SK-N-SH (cell line): ENCODE data around the gene ARID4B. TPM values are rescaled to one million over a fixed set of nuclear protein-coding genes. Genes with fewer than 3 reads are reported as not detected.
A peak's percentile ranks its signal among the peaks of the same experiment; 100 is the strongest.

Experiments
- CTCF ChIA-PET: fragments of 300-600, 350-600 bp; formaldehyde crosslinking; extraction: SDS; loops from one replicate; lab custom pipeline; 2021; lab: Yijun Ruan, JAX
- POLR2A ChIA-PET: fragments of 350-600 bp; sonication (Branson Sonifier 250); formaldehyde crosslinking; extraction: SDS; loops from one replicate; lab custom pipeline; 2020; ENCODE audit warnings: antibody characterized with exemption, inconsistent platforms; lab: Yijun Ruan, JAX
- DNase-seq: peaks from one replicate; pipeline ENCODE4 v3.0.0; 2012
- H2AFZ ChIP-seq: fragments of 200-600 bp; sonication (generic); 2 replicates; pipeline ENCODE4 v1.8.1; 2016; ENCODE audit warnings: antibody characterized with exemption, mild to moderate bottlenecking, low read depth
- H3F3A ChIP-seq: fragments of 200-600 bp; sonication (generic); replicated peaks from 2 replicates; pipeline ENCODE3; 2016; ENCODE audit warnings: antibody characterized with exemption, mild to moderate bottlenecking; ENCODE audit not compliant: insufficient read depth
- H3K27ac ChIP-seq, 2 experiments: fragments of 200-500 bp in 1 of 2; fragments of 200-600 bp in 1 of 2; sonication (Bioruptor generic) in 1 of 2; sonication (generic), shearing (Covaris generic) in 1 of 2; 2 replicates each; pipeline versions ENCODE4 v1.5.1 to v1.6.1; 2014 to 2016; ENCODE audit warnings: low read depth in 2 of 2, inconsistent platforms in 1 of 2, low read length in 1 of 2, mild to moderate bottlenecking in 1 of 2, mixed read lengths in 1 of 2
- H3K27me3 ChIP-seq: fragments of 200-600 bp; sonication (generic), shearing (Covaris generic); 2 replicates; pipeline ENCODE4 v1.6.1; 2016; ENCODE audit warnings: mixed run types; ENCODE audit not compliant: insufficient read depth
- H3K36me3 ChIP-seq, 2 experiments: fragments of 200-500 bp in 1 of 2; fragments of 200-600 bp in 1 of 2; sonication (Bioruptor generic) in 1 of 2; sonication (generic) in 1 of 2; replicated peaks in 1 of 2; 2 replicates each; pipeline versions ENCODE3 to v1.5.1; 2014 to 2016; ENCODE audit warnings: low read length in 1 of 2, mild to moderate bottlenecking in 1 of 2; ENCODE audit not compliant: insufficient read depth in 2 of 2, control insufficient read depth in 1 of 2
- H3K4me1 ChIP-seq, 2 experiments: fragments of 200-500 bp in 1 of 2; fragments of 200-600 bp in 1 of 2; sonication (Bioruptor generic) in 1 of 2; sonication (generic), shearing (Covaris generic) in 1 of 2; 2 replicates each; pipeline versions ENCODE4 v1.5.1 to v1.6.1; 2014 to 2016; ENCODE audit warnings: low read depth in 1 of 2, low read length in 1 of 2, mixed run types in 1 of 2; ENCODE audit not compliant: insufficient read depth in 2 of 2, control insufficient read depth in 1 of 2
- H3K4me2 ChIP-seq: fragments of 200-600 bp; sonication (generic), shearing (Covaris generic); 2 replicates; pipeline ENCODE4 v1.6.1; 2017; ENCODE audit warnings: mixed run types
- H3K4me3 ChIP-seq, 2 experiments: fragments of 200-500 bp in 1 of 2; fragments of 200-600 bp in 1 of 2; sonication (Bioruptor generic) in 1 of 2; sonication (generic), shearing (Covaris generic) in 1 of 2; 2 replicates each; pipeline versions ENCODE4 v1.5.1 to v1.8.1; 2014 to 2016; ENCODE audit warnings: low read depth in 2 of 2, inconsistent platforms in 1 of 2, low read length in 1 of 2, mild to moderate bottlenecking in 1 of 2, mixed read lengths in 1 of 2, moderate library complexity in 1 of 2
- H3K79me2 ChIP-seq: fragments of 200-600 bp; sonication (generic); 2 replicates; pipeline ENCODE4 v1.8.1; 2017; ENCODE audit warnings: mild to moderate bottlenecking; ENCODE audit not compliant: insufficient read depth
- H3K9ac ChIP-seq: fragments of 200-600 bp; sonication (generic); 2 replicates; pipeline ENCODE4 v1.6.1; 2017; ENCODE audit warnings: mixed run types
- H3K9me2 ChIP-seq: fragments of 200-600 bp; sonication (generic); 2 replicates; pipeline ENCODE4 v1.6.1; 2017; ENCODE audit warnings: mixed run types
- H3K9me3 ChIP-seq: fragments of 200-600 bp; sonication (generic); 2 replicates; pipeline ENCODE4 v1.6.1; 2017; ENCODE audit warnings: mixed run types, mild to moderate bottlenecking, moderate library complexity
- H4K20me1 ChIP-seq: fragments of 200-600 bp; sonication (generic); 2 replicates; pipeline ENCODE4 v1.6.1; 2017; ENCODE audit warnings: mild to moderate bottlenecking, mixed run types; ENCODE audit not compliant: insufficient read depth
- CHD2 ChIP-seq: fragments of 150-350 bp; IDR thresholded peaks from 2 replicates; pipeline ENCODE4 v1.6.1; 2018; ENCODE audit warnings: low read length; ENCODE audit not compliant: partially characterized antibody
- ELF1 ChIP-seq: IDR thresholded peaks from 2 replicates; pipeline ENCODE4 v1.4.0; 2012
- EZH2phosphoT487 ChIP-seq: fragments of 200-600 bp; sonication (generic); IDR thresholded peaks from 2 replicates; pipeline ENCODE4 v1.6.1; 2017; ENCODE audit warnings: low read depth, mixed run types, mild to moderate bottlenecking, antibody characterized with exemption, moderate library complexity, borderline replicate concordance
- MEF2A ChIP-seq: IDR thresholded peaks from 2 replicates; pipeline ENCODE4 v1.4.0; 2012; ENCODE audit warnings: low read depth, borderline replicate concordance
- NFIC ChIP-seq: IDR thresholded peaks from 2 replicates; pipeline ENCODE4 v1.4.0; 2012; ENCODE audit warnings: borderline replicate concordance
- NRF1 ChIP-seq: IDR thresholded peaks from 2 replicates; pipeline ENCODE4 v1.6.1; 2012; ENCODE audit warnings: low read depth, mild to moderate bottlenecking, low read length
- POLR2AphosphoS5 ChIP-seq: IDR thresholded peaks from 2 replicates; pipeline ENCODE4 v1.6.1; 2012; ENCODE audit warnings: low read depth, low read length
- RAD21 ChIP-seq: IDR thresholded peaks from 2 replicates; pipeline ENCODE4 v1.6.1; 2012; ENCODE audit warnings: mild to moderate bottlenecking, low read length
- SIN3A ChIP-seq: IDR thresholded peaks from 2 replicates; pipeline ENCODE4 v1.6.1; 2012; ENCODE audit warnings: low read depth, mild to moderate bottlenecking, low read length, moderate library complexity, borderline replicate concordance
- SMC3 ChIP-seq: IDR thresholded peaks from 2 replicates; pipeline ENCODE4 v1.6.1; 2012; ENCODE audit warnings: low read depth, low read length, improper control_type of control experiment
- TAF1 ChIP-seq: IDR thresholded peaks from 2 replicates; pipeline ENCODE4 v1.6.1; 2012; ENCODE audit warnings: low read depth, mild to moderate bottlenecking, low read length, moderate library complexity, borderline replicate concordance
- WGBS: methylation state at CpG from one replicate; pipeline ENCODE4 v1.1.6; 2017; ENCODE audit warnings: low lambda C conversion rate; 5-methylcytosine and 5-hydroxymethylcytosine counted together
- polyA plus RNA-seq, 3 experiments: library from polyadenylated mRNA; depleted of rRNA; stranded (reverse); fragments of >200 nt; gene quantifications; 2 replicates each; pipeline ENCODE4 v1.2.3, GENCODE V29; 2012
- TF ChIP-seq, protein P1 (sequence below): fragments of 150-350 bp; IDR thresholded peaks from 2 replicates; pipeline ENCODE4 v1.6.1; 2017; ENCODE audit warnings: antibody characterized with exemption, low read length, low read depth, borderline replicate concordance

ARID4B gene
- polyA plus RNA-seq, 1 of the 3 experiments (the other 2 are of a cell fraction): 4.4 TPM

DNA sequence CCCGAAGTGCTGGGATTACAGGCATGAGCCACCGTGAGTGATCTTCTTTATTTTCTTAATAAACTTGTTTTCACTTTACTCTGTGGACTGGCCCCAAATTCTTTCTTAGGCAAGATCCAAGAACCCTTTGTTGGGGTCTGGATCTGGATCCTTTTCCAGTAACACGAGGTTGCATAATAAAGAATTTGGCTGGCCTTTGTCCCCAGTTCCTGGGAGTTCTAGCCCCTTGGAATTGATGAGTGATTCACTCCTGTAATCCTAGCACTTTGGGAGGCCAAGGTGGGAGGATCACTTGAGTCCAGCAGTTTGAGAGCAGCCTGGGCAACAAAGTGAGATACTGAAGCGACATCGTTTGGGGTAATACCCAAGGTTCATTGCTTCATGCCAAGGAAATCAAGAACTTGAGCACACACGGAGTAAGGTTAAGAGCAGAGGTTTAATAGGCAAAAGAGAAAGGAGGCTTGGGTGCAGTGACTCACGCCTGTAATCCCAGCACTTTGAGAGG is 197.2 kb downstream of the ARID4B start:
- CTCF ChIA-PET: no interaction called here
- TF ChIP-seq MEF2A: no peak
- no peak for TF ChIP-seq EZH2phosphoT487
- TF ChIP-seq CHD2: no peak
- TF ChIP-seq, protein P1, sequence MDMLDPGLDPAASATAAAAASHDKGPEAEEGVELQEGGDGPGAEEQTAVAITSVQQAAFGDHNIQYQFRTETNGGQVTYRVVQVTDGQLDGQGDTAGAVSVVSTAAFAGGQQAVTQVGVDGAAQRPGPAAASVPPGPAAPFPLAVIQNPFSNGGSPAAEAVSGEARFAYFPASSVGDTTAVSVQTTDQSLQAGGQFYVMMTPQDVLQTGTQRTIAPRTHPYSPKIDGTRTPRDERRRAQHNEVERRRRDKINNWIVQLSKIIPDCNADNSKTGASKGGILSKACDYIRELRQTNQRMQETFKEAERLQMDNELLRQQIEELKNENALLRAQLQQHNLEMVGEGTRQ: no peak
- TF ChIP-seq NRF1: no peak
- no peak for TF ChIP-seq ELF1
- POLR2A ChIA-PET: no interaction called here

GRCh38 chr1:235129774-235130570 is 198.0 kb downstream of the ARID4B start:
- Histone ChIP-seq H3K9ac (no peak overlapping the region), H3K4me1 (peaks cover 0 to 5% of the 10 kb centered on the region in 2 experiments; a peak in 2 of 4 replicates), H3K27me3 (no peaks in the 10 kb centered on the region), H2AFZ (peak overlapping the region; percentile 95; the same call in 1 of the 2 replicates), H3K9me2 (no peaks in the 10 kb centered on the region)
- POLR2A ChIA-PET: interaction anchor here (1.4 kb wide), 1 partner anchor 25 kb away, joined by 4 read pairs; no protein-coding TSS in a partner anchor
- TF ChIP-seq SMC3 (no peak), RAD21 (no peak), POLR2AphosphoS5 (no peak), NFIC (no peak), SIN3A (no peak), TAF1 (no peak)
- TF ChIP-seq, all 33 proteins: peak for 0
- Histone ChIP-seq H3K36me3 (peaks cover 16 to 23% of the 10 kb centered on the region in 2 experiments), H4K20me1 (peaks cover 27% of the 10 kb centered on the region), H3K79me2 (peaks cover 36% of the 10 kb centered on the region), H3K27ac (no peak overlapping the region; a peak in 1 of 4 replicates), H3K4me2 (no peak overlapping the region), H3K9me3 (no peaks in the 10 kb centered on the region), H3K4me3 (no peak overlapping the region), H3F3A (peaks cover 34% of the 10 kb centered on the region)
- DNase-seq: no peak
- CTCF ChIA-PET: interaction anchor here (1.4 kb wide), 1 partner anchor 25 kb away, joined by 4 read pairs; no protein-coding TSS in a partner anchor
- WGBS: 94% methylated on average over 4 of the region's 4 CpGs

More for the DNA sequence above, 197.2 kb downstream of the ARID4B start:
- peaks cover 28% of the 10 kb centered on the region for H3K79me2 ChIP-seq
- no peaks in the 10 kb centered on the region for H3K9me3 ChIP-seq
- H3K9ac ChIP-seq: no peak overlapping the region
- no peaks in the 10 kb centered on the region for H3K9me2 ChIP-seq
- H4K20me1 ChIP-seq: peaks cover 20% of the 10 kb centered on the region
- H2AFZ ChIP-seq: no peak overlapping the region
- H3K36me3 ChIP-seq: peaks cover 22 to 27% of the 10 kb centered on the region in 2 experiments
- WGBS: 91% methylated on average over 7 of the region's 7 CpGs
- H3K4me3 ChIP-seq: no peak overlapping the region
- no peak for DNase-seq
- no peak overlapping the region for H3K4me2 ChIP-seq
- peaks cover 0 to 5% of the 10 kb centered on the region in 2 experiments; a peak in 2 of 4 replicates for H3K4me1 ChIP-seq
- H3K27me3 ChIP-seq: no peaks in the 10 kb centered on the region
- H3F3A ChIP-seq: peaks cover 34% of the 10 kb centered on the region
- no peak overlapping the region for H3K27ac ChIP-seq
